ENCODE measurements around the gene TSPAN19.

DNA sequence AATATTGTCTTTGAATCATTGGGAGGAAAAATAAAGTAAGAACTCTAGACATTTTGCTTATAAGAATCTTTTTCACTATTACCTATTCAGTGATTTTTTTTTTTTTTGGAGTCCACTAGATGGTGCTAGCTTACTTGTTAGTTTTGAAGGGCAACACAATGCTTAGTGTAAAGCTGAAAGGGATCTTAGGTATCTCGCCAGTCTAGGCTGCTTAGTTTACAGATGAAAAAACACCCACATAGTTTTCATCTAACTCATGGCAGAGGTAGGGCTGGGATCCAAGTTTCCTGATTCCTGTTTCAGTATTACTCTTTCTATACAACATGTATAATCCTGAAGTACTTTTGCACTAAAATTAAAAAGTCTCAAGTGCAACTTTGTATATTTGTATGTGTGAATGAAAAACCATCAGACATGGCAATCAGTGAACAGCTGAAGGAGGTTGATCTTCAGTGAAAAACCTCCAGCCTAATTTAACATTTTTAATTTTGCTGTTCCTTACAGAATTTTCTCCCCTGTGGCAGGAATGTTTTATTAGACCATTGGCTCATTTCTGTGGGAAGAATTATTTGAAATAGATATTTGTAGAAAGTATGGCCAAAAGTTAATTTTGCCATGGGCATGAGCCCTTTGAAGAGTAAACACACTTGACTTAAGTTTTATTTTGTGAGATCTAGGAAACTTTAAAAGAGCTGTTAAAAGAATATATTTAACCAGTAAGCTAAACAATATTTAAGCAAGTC, 40.8 kb upstream of the TSPAN19 start:
- TF ChIP-seq FOXA1 (IDR thresholded peaks at IDR 0.05) = no peak
- no peak for TF ChIP-seq BHLHE40 (IDR thresholded peaks at IDR 0.05; ENCODE audit: borderline replicate concordance)
- TF ChIP-seq LEF1 (IDR thresholded peaks at IDR 0.05; ENCODE audit: borderline replicate concordance) = no peak
- no peak for TF ChIP-seq HDGF (IDR thresholded peaks at IDR 0.05; ENCODE audit: borderline replicate concordance)
- no peak for TF ChIP-seq NFRKB (IDR thresholded peaks at IDR 0.05)
- TF ChIP-seq TARDBP (IDR thresholded peaks at IDR 0.05) = no peak
- TF ChIP-seq ARNT (IDR thresholded peaks at IDR 0.05) = no peak
- TF ChIP-seq SP1 (IDR thresholded peaks at IDR 0.05) = no peak

Data from HEK293T (cell line).